AML-193 (cell line): ENCODE data around the gene EPC2.
"Not testable (repeated sequence)": the region's sequence is repeated elsewhere in the genome, so short reads cannot be mapped to it uniquely, and the experiment has no call there.

ENCODE experiments used
- DNase-seq, 2 experiments: peaks; one replicate each; lab custom pipeline; 2025; lab: John Stamatoyannopoulos, UW

Gene EPC2

GRCh38 chr2:148721991-148722777 is 77.6 kb downstream of the EPC2 start:
- no peak for DNase-seq

GRCh38 chr2:148725564-148725963 is 81.0 kb downstream of the EPC2 start:
- DNase-seq: peak in 1 of 2 experiments; percentile 19

- DNase-seq: no peak
These were observed 81.7 kb downstream of the EPC2 start for GRCh38 chr2:148726228-148726627.

- DNase-seq: peak in 1 of 2 experiments; percentile 2
These were observed 85.5 kb downstream of the EPC2 start for GRCh38 chr2:148730085-148730484.

- DNase-seq: no peak
These were observed 93.2 kb downstream of the EPC2 start for GRCh38 chr2:148737742-148738141.

GRCh38 chr2:148739454-148740105 is 95.0 kb downstream of the EPC2 start:
- no peak for DNase-seq

GRCh38 chr2:148742373-148742772 is 97.8 kb downstream of the EPC2 start:
- no peak for DNase-seq

GRCh38 chr2:148745151-148745851 is 100.8 kb downstream of the EPC2 start:
- DNase-seq: no peak

GRCh38 chr2:148746973-148747372 is 102.4 kb downstream of the EPC2 start:
- DNase-seq: no peak

- no peak for DNase-seq
These were observed 107.4 kb downstream of the EPC2 start for GRCh38 chr2:148751907-148752306.

- no peak for DNase-seq
These were observed 108.4 kb downstream of the EPC2 start for GRCh38 chr2:148752977-148753376.

- no peak for DNase-seq
These were observed 110.3 kb downstream of the EPC2 start for GRCh38 chr2:148754864-148755263.

- DNase-seq: no peak
These were observed 111.9 kb downstream of the EPC2 start for GRCh38 chr2:148756292-148756975.

GRCh38 chr2:148764815-148765214 is 120.3 kb downstream of the EPC2 start:
- DNase-seq: no peak

- no peak for DNase-seq
These were observed 125.5 kb downstream of the EPC2 start for GRCh38 chr2:148770047-148770446.

- DNase-seq: no peak
These were observed 137.0 kb downstream of the EPC2 start for GRCh38 chr2:148781544-148781943.

GRCh38 chr2:148789059-148789458 is 144.5 kb downstream of the EPC2 start:
- no peak for DNase-seq

- not testable (repeated sequence) for DNase-seq
These were observed 145.6 kb downstream of the EPC2 start for GRCh38 chr2:148790172-148790571.

- no peak for DNase-seq
These were observed 150.0 kb downstream of the EPC2 start for GRCh38 chr2:148794558-148794957.

GRCh38 chr2:148796735-148797512 is 152.4 kb downstream of the EPC2 start:
- no peak for DNase-seq

GRCh38 chr2:148802448-148803220 is 158.1 kb downstream of the EPC2 start:
- no peak for DNase-seq
